PC-9 (cell line): ENCODE results near the gene TREML4.

Experiments
- CTCF ChIP-seq: fragments of 200-600 bp; sonication (generic); conservative IDR thresholded peaks from 2 replicates; pipeline ENCODE4 v1.6.1; 2017; ENCODE audit warnings: mixed run types, antibody characterized with exemption, mild to moderate bottlenecking, moderate library complexity
- EZH2 ChIP-seq: fragments of 200-600 bp; sonication (generic); IDR thresholded peaks from 2 replicates; pipeline ENCODE4 v1.8.0; 2017; ENCODE audit warnings: antibody characterized with exemption, low read depth

- TF ChIP-seq CTCF (no peak), EZH2 (no peak)
These were observed 43.8 kb downstream of the TREML4 start for GRCh38 chr6:41271901-41272395.
